ENCODE measurements around the gene MTHFD1. TPM values are rescaled to one million over a fixed set of nuclear protein-coding genes. Genes with fewer than 3 reads are reported as not detected.

MTHFD1 gene
- polyA plus RNA-seq, 1 donor (not counting 4 experiments of a cell fraction or from before 2014, with no cell fraction given), result 63.2 TPM

DNA sequence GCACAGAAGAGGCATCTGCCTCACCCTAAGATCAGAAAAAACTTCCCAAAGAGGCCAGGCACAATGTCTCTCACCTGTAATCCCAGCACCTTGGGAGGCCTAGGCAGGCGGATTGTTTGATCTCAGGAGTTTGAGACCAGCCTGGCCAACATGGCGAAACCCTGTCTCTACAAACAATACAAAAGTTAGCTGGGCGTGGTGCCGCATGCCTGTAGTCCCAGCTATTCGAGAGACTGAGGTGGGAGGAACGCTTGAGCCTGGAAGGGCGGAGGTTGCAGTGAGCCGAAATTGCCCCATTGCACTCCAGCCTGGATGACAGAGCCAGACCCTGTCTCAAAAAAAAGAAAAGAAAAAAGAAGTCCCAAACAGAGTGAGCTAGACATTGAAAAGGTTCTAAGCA is 120.9 kb downstream of the MTHFD1 start:
- no peaks in the 10 kb centered on the region for H3K27me3 ChIP-seq (ENCODE audit: control insufficient read depth, extremely low read depth, insufficient read depth, low read length)
- peak overlapping the region; percentile 46 for H3K4me2 ChIP-seq (ENCODE audit: control insufficient read depth, extremely low read depth, insufficient read depth, low read depth, low read length)
- H3K4me1 ChIP-seq (ENCODE audit: control insufficient read depth, extremely low read depth, insufficient read depth, low read length), result peaks cover 50% of the 10 kb centered on the region
- TF ChIP-seq EZH2 (IDR thresholded peaks at IDR 0.05; ENCODE audit: low read length), result no peak
- TF ChIP-seq, protein P1, sequence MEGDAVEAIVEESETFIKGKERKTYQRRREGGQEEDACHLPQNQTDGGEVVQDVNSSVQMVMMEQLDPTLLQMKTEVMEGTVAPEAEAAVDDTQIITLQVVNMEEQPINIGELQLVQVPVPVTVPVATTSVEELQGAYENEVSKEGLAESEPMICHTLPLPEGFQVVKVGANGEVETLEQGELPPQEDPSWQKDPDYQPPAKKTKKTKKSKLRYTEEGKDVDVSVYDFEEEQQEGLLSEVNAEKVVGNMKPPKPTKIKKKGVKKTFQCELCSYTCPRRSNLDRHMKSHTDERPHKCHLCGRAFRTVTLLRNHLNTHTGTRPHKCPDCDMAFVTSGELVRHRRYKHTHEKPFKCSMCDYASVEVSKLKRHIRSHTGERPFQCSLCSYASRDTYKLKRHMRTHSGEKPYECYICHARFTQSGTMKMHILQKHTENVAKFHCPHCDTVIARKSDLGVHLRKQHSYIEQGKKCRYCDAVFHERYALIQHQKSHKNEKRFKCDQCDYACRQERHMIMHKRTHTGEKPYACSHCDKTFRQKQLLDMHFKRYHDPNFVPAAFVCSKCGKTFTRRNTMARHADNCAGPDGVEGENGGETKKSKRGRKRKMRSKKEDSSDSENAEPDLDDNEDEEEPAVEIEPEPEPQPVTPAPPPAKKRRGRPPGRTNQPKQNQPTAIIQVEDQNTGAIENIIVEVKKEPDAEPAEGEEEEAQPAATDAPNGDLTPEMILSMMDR (optimal IDR thresholded peaks at IDR 0.05 in 1 of 3, IDR thresholded peaks at IDR 0.05 in 1 of 3, conservative IDR thresholded peaks at IDR 0.05 in 1 of 3; ENCODE audit: extremely low read depth in 1 of 3, insufficient read depth in 2 of 3, low read length in 3 of 3), result no peak
- DNase-seq (ENCODE audit: low read depth, low spot score) (no peak), FAIRE-seq (no peak)
- H3K27ac ChIP-seq (ENCODE audit: control insufficient read depth, insufficient read depth, low read length), result no peak overlapping the region
- dilution Hi-C loops (cut with MboI; ENCODE audit: extremely low pct_ligation_motif_present, low sequenced_read_pairs), result no loop called here
- peak overlapping the region; percentile 22 for H3K9ac ChIP-seq (ENCODE audit: control insufficient read depth, extremely low read depth, insufficient read depth, low read length)
- no peaks in the 10 kb centered on the region for H3K9me3 ChIP-seq (ENCODE audit: control insufficient read depth, low read depth, low read length)
- peaks cover 0 to 3% of the 10 kb centered on the region in 2 experiments for H3K36me3 ChIP-seq (ENCODE audit: control insufficient read depth in 2 of 2, extremely low read depth in 1 of 2, insufficient read depth in 2 of 2, low read length in 2 of 2)
- peaks cover 17% of the 10 kb centered on the region for H4K20me1 ChIP-seq (ENCODE audit: control insufficient read depth, extremely low read depth, insufficient read depth, low read length)
- H3K79me2 ChIP-seq (ENCODE audit: control insufficient read depth, insufficient read depth, low read length), result peaks cover 88% of the 10 kb centered on the region
- H3K4me3 ChIP-seq (ENCODE audit: control insufficient read depth in 2 of 3, extremely low read depth in 1 of 3, insufficient read depth in 2 of 3, low read depth in 1 of 3, low read length in 3 of 3), result no peak overlapping the region
- H3K9me1 ChIP-seq (ENCODE audit: control insufficient read depth, extremely low read depth, insufficient read depth, low read length), result peaks cover 3% of the 10 kb centered on the region
- H2AFZ ChIP-seq (ENCODE audit: control insufficient read depth, low read length), result no peak overlapping the region

Small RNAs within 50 kb of the gene (small RNA-seq; reads per million reads assigned to genes)
- gene AL161756.2 (ENCODE audit: insufficient read length in 3 of 3, low read depth in 3 of 3, low replicate concordance in 1 of 3), result 0 reads per million in 3 experiments

Other genes with a start within 250 kb of the MTHFD1 start
- 0.02 to 0.06 TPM (median 0.03 TPM) in 3 replicates for gene ESR2, start 94.0 kb upstream of the MTHFD1 start, polyA plus RNA-seq
- 0.01 to 0.08 TPM (median 0.05 TPM) in 3 replicates for gene AKAP5, start 77.1 kb downstream of the MTHFD1 start, polyA plus RNA-seq
- 5.3 to 6.8 TPM (median 5.7 TPM) in 3 replicates for gene ZBTB25, start 115.5 kb downstream of the MTHFD1 start, polyA plus RNA-seq
- gene ZBTB1, start 116.4 kb downstream of the MTHFD1 start, polyA plus RNA-seq, result 22.8 to 40.8 TPM (median 40.7 TPM) in 3 replicates
- 7.0 to 24.7 TPM (median 12.0 TPM) in 3 replicates for gene HSPA2, start 152.4 kb downstream of the MTHFD1 start, polyA plus RNA-seq
- gene PPP1R36, start 161.6 kb downstream of the MTHFD1 start, polyA plus RNA-seq, result 0.45 to 0.92 TPM (median 0.81 TPM) in 3 replicates